Mesenteric fat pad (tissue), 1 donor: ENCODE data around the gene WRNIP1. TPM values are rescaled to one million over a fixed set of nuclear protein-coding genes. Genes with fewer than 3 reads are reported as not detected.
"Not testable (repeated sequence)": the region's sequence is repeated elsewhere in the genome, so short reads cannot be mapped to it uniquely, and the experiment has no call there.

ENCODE experiments used
- DNase-seq: peaks from one replicate; pipeline ENCODE4 v3.0.0-alpha.2; 2020; ENCODE audit warnings: low spot score
- total RNA-seq: library from RNA; stranded (reverse); fragmentation: NEBNext Ultra II Directional; extraction: Animal tissue kit (Norgen Biotek cat#: 25700); gene quantifications from one replicate; pipeline ENCODE4 v1.2.1, GENCODE V29; 2021
- donor health status: DM: yes; HTN: yes; CAD: no.

WRNIP1 gene
- total RNA-seq, 1 donor from 2014 or later = 24.5 TPM

DNA sequence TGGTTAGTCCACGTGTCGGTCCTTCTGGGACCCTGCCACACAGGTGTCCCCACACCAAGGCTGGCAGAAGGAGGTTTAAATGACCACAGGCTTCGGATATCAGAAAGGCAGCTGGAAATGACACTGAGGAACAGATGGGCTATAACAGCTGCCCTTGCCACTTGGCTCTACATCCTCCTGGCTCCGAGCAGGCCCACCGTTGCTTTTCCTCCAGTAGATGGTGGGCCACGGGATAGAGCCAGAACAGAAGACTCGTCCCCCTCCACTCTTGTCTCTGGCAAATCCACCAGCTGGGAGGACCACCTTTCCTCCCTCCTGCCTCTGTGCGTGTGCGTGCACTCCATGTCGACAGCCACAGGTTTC lies 17.6 kb downstream of the WRNIP1 start:
- DNase-seq = no peak

DNA sequence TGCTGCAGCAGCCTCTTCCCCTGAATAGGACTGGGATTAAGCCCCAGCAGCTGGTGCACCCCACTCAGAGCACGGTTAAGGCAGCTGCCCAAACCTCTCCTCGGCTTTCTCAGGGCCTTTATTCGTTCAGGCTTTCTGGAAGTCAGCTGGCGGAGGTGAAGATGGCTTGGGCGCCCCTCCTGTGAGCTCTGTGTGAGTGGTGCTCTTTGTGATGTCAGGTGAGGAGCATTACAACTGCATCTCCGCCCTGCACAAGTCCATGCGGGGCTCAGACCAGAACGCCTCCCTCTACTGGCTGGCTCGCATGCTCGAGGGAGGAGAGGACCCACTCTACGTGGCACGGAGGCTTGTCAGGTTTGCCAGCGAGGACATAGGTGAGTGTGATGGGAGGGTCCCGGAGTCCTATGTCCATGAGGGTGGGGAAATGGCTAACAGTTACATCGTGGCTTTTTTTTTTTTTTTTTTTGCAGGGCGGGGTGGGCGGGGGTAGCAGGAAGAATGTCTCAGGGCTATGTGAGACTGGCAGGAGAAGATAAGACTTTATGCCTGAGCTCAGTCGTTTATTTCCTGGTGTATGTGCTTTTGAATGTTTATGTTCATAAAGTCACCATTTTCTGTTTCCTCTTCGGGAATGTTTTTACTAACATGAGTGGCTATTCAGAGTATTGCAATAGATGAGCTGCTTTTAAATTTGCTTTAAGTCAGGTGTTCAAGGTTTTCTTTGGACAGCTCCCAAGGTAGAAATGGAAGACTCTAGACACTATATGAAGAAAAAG lies 18.2 kb downstream of the WRNIP1 start:
- no peak for DNase-seq

GRCh38 chr6:2784061-2784460 lies 18.9 kb downstream of the WRNIP1 start:
- DNase-seq = no peak

- DNase-seq = no peak
These were observed 19.7 kb downstream of the WRNIP1 start for GRCh38 chr6:2784930-2785329.

GRCh38 chr6:2786269-2786668 lies 21.1 kb downstream of the WRNIP1 start:
- DNase-seq = no peak

GRCh38 chr6:2790588-2791449 lies 25.6 kb downstream of the WRNIP1 start:
- DNase-seq = no peak

DNA sequence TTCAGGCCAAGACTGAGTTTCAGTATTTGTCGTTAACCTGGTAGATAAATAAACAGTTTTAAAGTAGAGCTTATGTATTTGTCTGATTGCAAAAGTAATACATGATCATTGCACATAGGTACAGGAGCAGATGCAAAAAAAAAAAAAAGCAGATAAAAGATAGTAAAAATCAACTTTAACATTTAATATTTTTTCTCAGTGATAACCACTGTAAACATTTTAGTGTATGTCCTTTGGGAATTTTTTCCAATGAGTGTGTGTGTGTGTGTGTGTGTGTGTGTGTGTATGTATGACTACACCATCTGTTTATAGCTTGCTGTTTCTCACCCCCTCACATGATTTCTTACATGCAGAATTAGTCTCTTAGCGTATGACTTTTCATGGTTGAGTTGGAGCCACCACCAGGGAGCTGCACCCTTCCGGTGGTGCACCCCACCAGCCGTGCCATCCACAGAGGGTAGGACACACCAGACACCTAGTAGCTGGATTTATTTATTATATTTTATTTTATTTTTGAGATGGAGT lies 26.3 kb downstream of the WRNIP1 start:
- DNase-seq = no peak

GRCh38 chr6:2792330-2793110 lies 27.3 kb downstream of the WRNIP1 start:
- no peak for DNase-seq

DNA sequence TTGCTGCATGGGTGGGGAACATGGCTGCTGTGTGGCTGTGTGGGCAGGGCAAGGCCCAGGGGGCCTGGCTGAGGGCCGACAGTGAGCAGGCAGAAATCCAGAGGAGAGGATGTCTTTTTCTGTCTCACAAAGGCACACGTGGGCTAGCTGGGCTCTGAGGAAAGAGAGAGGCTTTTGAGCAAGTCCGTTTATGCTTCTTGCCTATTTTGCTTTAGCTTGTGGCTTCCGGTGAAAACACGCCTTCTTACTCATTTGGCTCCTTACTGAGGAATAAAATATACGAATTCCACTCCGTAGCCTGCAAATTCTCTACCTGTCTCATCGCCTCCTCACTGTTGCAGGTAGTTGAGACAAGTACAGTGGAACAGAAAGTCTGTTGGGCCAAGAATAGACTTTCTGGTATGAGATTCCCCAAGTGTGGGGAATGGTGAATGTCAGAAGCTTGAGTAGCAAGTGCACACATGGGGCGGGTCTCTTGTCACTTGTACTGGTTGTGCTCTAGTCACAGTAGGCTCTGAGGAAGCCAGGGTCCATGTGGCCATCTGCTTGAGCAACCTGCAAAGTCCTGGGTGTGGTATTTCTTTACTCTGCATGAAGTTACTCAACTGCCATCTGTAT lies 28.4 kb downstream of the WRNIP1 start:
- no peak for DNase-seq

DNA sequence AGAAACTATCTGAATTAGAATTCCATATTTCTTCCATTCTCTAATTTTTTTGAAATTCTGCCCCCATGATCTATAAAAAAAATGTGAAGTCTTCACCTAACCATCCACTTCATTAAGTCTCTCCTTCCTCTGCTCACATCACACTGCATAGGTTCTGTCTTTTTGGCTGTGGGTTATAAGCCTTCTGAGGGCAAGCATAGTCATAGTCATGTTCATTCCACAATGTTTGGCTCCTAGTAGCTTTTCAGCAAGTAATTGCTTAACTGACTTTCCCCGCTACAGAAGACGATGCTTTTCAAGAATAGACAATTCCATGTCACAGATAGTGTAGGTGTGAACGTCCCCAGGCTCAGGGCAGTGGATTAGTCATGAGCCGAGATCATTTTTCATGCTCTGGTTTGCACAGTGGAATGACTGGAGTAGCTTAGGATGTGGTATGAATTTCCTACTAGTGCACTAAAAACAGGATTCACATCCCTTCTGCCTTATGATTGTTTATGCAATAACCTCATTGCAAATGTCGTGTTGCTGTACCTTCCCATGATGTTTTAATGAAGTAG lies 29.1 kb downstream of the WRNIP1 start:
- DNase-seq = no peak

DNA sequence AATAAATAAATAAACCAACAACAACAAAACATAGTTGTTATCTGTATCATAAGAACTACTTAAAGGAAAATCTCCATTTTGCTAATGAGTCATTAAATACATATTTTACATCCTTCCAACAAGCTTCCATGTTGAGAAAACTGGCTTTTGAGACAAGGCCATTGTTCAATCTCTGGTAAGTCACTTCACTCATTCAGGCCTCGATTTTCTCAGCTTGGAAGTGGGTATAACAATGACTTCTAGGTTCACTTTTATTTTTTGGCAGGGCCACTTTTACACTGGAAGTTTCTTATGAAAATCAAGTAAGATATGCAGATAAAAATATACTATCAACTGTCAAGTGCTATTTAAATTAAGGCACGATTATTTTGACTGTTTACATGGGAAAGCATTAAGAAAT lies 30.0 kb downstream of the WRNIP1 start:
- no peak for DNase-seq

- no peak for DNase-seq
These were observed 30.8 kb downstream of the WRNIP1 start for GRCh38 chr6:2795956-2796355.

- no peak for DNase-seq
These were observed 31.7 kb downstream of the WRNIP1 start for GRCh38 chr6:2796861-2797260.

- no peak for DNase-seq
These were observed 32.4 kb downstream of the WRNIP1 start for GRCh38 chr6:2797564-2798031.

- DNase-seq = no peak
These were observed 33.5 kb downstream of the WRNIP1 start for GRCh38 chr6:2798586-2799134.

GRCh38 chr6:2799936-2800527 lies 34.8 kb downstream of the WRNIP1 start:
- no peak for DNase-seq

- DNase-seq = peak; percentile 79
These were observed 35.5 kb downstream of the WRNIP1 start for GRCh38 chr6:2800552-2801316.

GRCh38 chr6:2801687-2802086 lies 36.5 kb downstream of the WRNIP1 start:
- not testable (repeated sequence) for DNase-seq

- DNase-seq = no peak
These were observed 37.4 kb downstream of the WRNIP1 start for GRCh38 chr6:2802521-2803060.
